SK-N-SH treated with all-trans-retinoic acid at 6 μM for 48 hours (cell line): Measurements from ENCODE around the gene DSP.

Experiments used
- ATAC-seq: fragments of 200-7000 bp; cut with Tn5 transposase; 3 replicates; pipeline ENCODE4 v1.9.1; 2020; ENCODE audit warnings: mild to moderate bottlenecking, moderate library complexity
- ARNTL ChIP-seq: fragments of 450-650 bp; formaldehyde crosslinking; IDR thresholded peaks from 2 replicates; pipeline ENCODE4 v1.5.0; 2020; ENCODE audit warnings: low read depth, mild to moderate bottlenecking, moderate library complexity, borderline replicate concordance
- CSDC2 ChIP-seq: fragments of 250-450 bp; sonication (Bioruptor Pico); IDR thresholded peaks from 2 replicates; pipeline ENCODE4 v1.5.0; 2020; ENCODE audit warnings: mild to moderate bottlenecking, moderate library complexity
- ESRRG ChIP-seq: fragments of 250-450 bp; sonication (Bioruptor Pico); IDR thresholded peaks from 2 replicates; pipeline ENCODE4 v1.6.1; 2021; ENCODE audit warnings: mild to moderate bottlenecking
- GLIS3 ChIP-seq: fragments of 250-450 bp; sonication (Bioruptor Pico); IDR thresholded peaks from 2 replicates; pipeline ENCODE4 v1.5.0; 2020; ENCODE audit warnings: mild to moderate bottlenecking, moderate library complexity
- ISL1 ChIP-seq: fragments of 250-450 bp; sonication (Bioruptor Pico); IDR thresholded peaks from 2 replicates; pipeline ENCODE4 v2.1.2; 2022; ENCODE audit warnings: mild to moderate bottlenecking, moderate library complexity
- OSR1 ChIP-seq: fragments of 250-450 bp; sonication (Bioruptor Pico); IDR thresholded peaks from 2 replicates; pipeline ENCODE4 v1.8.0; 2022; ENCODE audit warnings: moderate library complexity, mild to moderate bottlenecking, inconsistent platforms
- PPARA ChIP-seq: fragments of 250-450 bp; sonication (Bioruptor Pico); IDR thresholded peaks from 2 replicates; pipeline ENCODE4 v1.5.0; 2020; ENCODE audit warnings: mild to moderate bottlenecking, borderline replicate concordance
- RARB ChIP-seq: fragments of 250-450 bp; sonication (Bioruptor Pico); IDR thresholded peaks from 2 replicates; pipeline ENCODE4 v1.8.0; 2021; ENCODE audit warnings: mild to moderate bottlenecking, moderate library complexity
- SNAI2 ChIP-seq: fragments of 250-450 bp; sonication (Bioruptor Pico); IDR thresholded peaks from 2 replicates; pipeline ENCODE4 v1.5.0; 2020; ENCODE audit warnings: mild to moderate bottlenecking, moderate library complexity
- TCF4 ChIP-seq: fragments of 250-450 bp; sonication (Bioruptor Pico); IDR thresholded peaks from 2 replicates; pipeline ENCODE4 v1.8.0; 2021; ENCODE audit warnings: mild to moderate bottlenecking, moderate library complexity, borderline replicate concordance
- TOX ChIP-seq: fragments of 250-450 bp; sonication (Bioruptor Pico); IDR thresholded peaks from 2 replicates; pipeline ENCODE4 v1.8.0; 2021; ENCODE audit warnings: mild to moderate bottlenecking, moderate library complexity, borderline replicate concordance
- ZC3H10 ChIP-seq: fragments of 250-450 bp; sonication (Bioruptor Pico); IDR thresholded peaks from 2 replicates; pipeline ENCODE4 v1.5.1; 2021; ENCODE audit warnings: mild to moderate bottlenecking, moderate library complexity
- ZFP3 ChIP-seq: fragments of 250-450 bp; sonication (Bioruptor Pico); IDR thresholded peaks from 2 replicates; pipeline ENCODE4 v1.5.0; 2020; ENCODE audit warnings: mild to moderate bottlenecking, moderate library complexity
- ZFP30 ChIP-seq: fragments of 450-650 bp; formaldehyde crosslinking; IDR thresholded peaks from 2 replicates; pipeline ENCODE4 v1.5.0; 2022; ENCODE audit warnings: mild to moderate bottlenecking, moderate library complexity
- ZNF565 ChIP-seq: fragments of 450-650 bp; formaldehyde crosslinking; conservative IDR thresholded peaks from 2 replicates; pipeline ENCODE4 v1.5.0; 2020; ENCODE audit warnings: low read depth, mild to moderate bottlenecking, moderate library complexity
- ZNF70 ChIP-seq: fragments of 450-650 bp; formaldehyde crosslinking; IDR thresholded peaks from 2 replicates; pipeline ENCODE4 v1.5.0; 2020; ENCODE audit warnings: mild to moderate bottlenecking, moderate library complexity
- ZNF8 ChIP-seq: fragments of 450-650 bp; formaldehyde crosslinking; IDR thresholded peaks from 2 replicates; pipeline ENCODE4 v1.5.0; 2020; ENCODE audit warnings: mild to moderate bottlenecking, moderate library complexity
- TF ChIP-seq, protein P1 (sequence below): fragments of 250-450 bp; sonication (Bioruptor Pico); IDR thresholded peaks from 2 replicates; pipeline ENCODE4 v1.8.0; 2020; ENCODE audit warnings: mild to moderate bottlenecking, moderate library complexity, borderline replicate concordance
- TF ChIP-seq, protein P2 (sequence below): fragments of 250-450 bp; sonication (Bioruptor Pico); IDR thresholded peaks from 2 replicates; pipeline ENCODE4 v1.5.1; 2020; ENCODE audit warnings: low read depth, mild to moderate bottlenecking, moderate library complexity
- TF ChIP-seq, protein P3 (sequence below): fragments of 250-450 bp; sonication (Bioruptor Pico); IDR thresholded peaks from 2 replicates; pipeline ENCODE4 v1.5.1; 2021; ENCODE audit warnings: mild to moderate bottlenecking, moderate library complexity
- TF ChIP-seq, protein P4 (sequence below): fragments of 250-450 bp; sonication (Bioruptor Pico); IDR thresholded peaks from 2 replicates; pipeline ENCODE4 v1.8.0; 2021; ENCODE audit warnings: low read depth, mild to moderate bottlenecking, moderate library complexity, borderline replicate concordance
- TF ChIP-seq, protein P5 (sequence below): fragments of 250-450 bp; sonication (Bioruptor Pico); IDR thresholded peaks from 2 replicates; pipeline ENCODE4 v1.5.0; 2020; ENCODE audit warnings: mild to moderate bottlenecking, moderate library complexity

DSP gene

DNA sequence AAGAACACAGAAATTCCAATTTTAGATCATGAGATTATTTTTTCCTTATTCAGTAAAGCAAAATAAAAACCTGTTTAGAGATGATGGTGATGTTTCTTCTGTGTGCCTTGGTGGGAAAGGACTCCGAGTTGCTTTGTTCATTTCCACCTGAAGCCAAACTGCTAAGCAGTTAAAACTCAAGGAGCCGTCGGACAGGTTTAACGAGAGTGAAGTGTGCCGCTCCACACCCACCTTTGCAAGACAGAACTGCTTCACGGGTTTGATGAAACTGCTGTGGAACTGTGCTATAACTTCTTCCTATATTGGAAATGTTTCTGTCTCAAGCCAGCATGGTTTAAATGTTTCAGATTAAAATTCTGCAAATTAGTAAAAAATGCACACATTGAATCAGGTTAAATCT, 9.2 kb upstream of the DSP start:
- ATAC-seq, result no peak
- no peak for TF ChIP-seq CSDC2 (CRISPR knock-in tag)
- no peak for TF ChIP-seq PPARA (CRISPR knock-in tag)
- TF ChIP-seq ZNF70 (CRISPR knock-in tag), result no peak
- no peak for TF ChIP-seq TOX (CRISPR knock-in tag)
- TF ChIP-seq ZNF565 (CRISPR knock-in tag), result no peak

DNA sequence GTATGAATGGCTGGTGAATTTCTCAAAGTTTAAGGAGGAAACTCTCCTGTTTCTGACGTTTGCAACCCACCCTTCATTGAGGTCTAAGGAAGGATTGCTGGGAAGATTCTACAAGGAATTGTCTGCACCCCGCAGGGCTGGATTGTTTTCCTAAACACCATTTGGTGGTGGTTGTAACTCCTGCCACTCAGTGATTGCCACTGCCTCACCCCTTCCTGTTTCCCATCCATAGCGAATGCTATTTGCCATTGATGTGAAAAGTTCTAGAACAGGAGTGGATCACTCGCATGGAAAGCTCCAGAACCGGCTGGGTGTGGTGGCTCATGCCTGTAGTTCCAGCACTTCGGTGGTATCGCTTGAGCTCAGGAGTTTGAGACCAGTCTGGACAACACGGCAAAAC, 8.7 kb upstream of the DSP start:
- ATAC-seq, result no peak
- TF ChIP-seq, protein P1, sequence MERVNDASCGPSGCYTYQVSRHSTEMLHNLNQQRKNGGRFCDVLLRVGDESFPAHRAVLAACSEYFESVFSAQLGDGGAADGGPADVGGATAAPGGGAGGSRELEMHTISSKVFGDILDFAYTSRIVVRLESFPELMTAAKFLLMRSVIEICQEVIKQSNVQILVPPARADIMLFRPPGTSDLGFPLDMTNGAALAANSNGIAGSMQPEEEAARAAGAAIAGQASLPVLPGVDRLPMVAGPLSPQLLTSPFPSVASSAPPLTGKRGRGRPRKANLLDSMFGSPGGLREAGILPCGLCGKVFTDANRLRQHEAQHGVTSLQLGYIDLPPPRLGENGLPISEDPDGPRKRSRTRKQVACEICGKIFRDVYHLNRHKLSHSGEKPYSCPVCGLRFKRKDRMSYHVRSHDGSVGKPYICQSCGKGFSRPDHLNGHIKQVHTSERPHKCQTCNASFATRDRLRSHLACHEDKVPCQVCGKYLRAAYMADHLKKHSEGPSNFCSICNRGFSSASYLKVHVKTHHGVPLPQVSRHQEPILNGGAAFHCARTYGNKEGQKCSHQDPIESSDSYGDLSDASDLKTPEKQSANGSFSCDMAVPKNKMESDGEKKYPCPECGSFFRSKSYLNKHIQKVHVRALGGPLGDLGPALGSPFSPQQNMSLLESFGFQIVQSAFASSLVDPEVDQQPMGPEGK (CRISPR knock-in tag), result no peak
- TF ChIP-seq PPARA (CRISPR knock-in tag) (no peak), ZNF70 (CRISPR knock-in tag) (no peak)
- TF ChIP-seq, protein P2, sequence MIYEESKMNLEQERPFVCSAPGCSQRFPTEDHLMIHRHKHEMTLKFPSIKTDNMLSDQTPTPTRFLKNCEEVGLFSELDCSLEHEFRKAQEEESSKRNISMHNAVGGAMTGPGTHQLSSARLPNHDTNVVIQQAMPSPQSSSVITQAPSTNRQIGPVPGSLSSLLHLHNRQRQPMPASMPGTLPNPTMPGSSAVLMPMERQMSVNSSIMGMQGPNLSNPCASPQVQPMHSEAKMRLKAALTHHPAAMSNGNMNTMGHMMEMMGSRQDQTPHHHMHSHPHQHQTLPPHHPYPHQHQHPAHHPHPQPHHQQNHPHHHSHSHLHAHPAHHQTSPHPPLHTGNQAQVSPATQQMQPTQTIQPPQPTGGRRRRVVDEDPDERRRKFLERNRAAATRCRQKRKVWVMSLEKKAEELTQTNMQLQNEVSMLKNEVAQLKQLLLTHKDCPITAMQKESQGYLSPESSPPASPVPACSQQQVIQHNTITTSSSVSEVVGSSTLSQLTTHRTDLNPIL (CRISPR knock-in tag), result no peak
- TF ChIP-seq, all 23 proteins: peak for 0

DNA sequence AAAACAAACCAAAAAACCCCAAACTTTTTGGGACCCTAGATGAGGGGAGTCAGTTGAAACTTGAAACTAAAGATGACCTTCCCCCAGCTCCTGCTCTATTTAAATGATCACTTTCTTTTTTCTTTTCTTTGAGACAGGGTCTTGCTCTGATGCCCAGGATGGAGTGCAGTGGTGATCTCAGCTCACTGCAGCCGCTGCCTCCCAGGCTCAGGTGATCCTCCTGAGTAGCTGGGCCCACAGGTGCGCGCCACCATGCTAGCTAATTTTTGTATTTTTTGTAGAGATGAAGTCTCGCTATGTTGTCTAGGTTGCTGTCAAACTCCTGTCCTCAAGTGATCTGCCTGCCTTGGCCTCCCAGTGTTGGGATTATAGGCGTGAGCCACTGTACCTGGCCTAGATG, 7.3 kb upstream of the DSP start:
- ATAC-seq, result no peak
- TF ChIP-seq, protein P1 (CRISPR knock-in tag), result no peak

DNA sequence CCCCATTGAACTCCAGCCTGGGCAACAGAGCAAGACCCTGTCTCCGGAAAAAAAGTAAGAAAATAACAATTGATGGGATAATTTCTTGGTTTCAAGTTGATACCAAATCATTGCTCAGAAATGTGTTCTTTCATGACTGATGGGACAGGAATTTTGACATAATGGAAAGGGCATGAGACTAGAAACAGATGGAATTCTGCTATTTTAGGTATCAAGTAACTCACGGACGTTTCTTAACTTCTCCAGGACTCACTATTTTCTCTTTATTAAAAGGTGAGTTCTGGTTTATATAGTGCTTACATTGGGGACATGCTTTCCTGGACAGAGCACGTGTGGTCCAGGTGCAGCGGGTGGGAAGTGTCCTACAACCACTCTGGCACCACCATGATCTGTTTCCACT, 6.0 kb upstream of the DSP start:
- ATAC-seq, result no peak
- TF ChIP-seq TOX (CRISPR knock-in tag), result no peak
- TF ChIP-seq TCF4 (CRISPR knock-in tag), result no peak
- no peak for TF ChIP-seq ZNF8 (CRISPR knock-in tag)
- no peak for TF ChIP-seq GLIS3 (CRISPR knock-in tag)
- TF ChIP-seq ARNTL (CRISPR knock-in tag), result no peak
- no peak for TF ChIP-seq ZFP3
- TF ChIP-seq, protein P3, sequence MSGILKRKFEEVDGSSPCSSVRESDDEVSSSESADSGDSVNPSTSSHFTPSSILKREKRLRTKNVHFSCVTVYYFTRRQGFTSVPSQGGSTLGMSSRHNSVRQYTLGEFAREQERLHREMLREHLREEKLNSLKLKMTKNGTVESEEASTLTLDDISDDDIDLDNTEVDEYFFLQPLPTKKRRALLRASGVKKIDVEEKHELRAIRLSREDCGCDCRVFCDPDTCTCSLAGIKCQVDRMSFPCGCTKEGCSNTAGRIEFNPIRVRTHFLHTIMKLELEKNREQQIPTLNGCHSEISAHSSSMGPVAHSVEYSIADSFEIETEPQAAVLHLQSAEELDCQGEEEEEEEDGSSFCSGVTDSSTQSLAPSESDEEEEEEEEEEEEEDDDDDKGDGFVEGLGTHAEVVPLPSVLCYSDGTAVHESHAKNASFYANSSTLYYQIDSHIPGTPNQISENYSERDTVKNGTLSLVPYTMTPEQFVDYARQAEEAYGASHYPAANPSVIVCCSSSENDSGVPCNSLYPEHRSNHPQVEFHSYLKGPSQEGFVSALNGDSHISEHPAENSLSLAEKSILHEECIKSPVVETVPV (CRISPR knock-in tag), result no peak
- TF ChIP-seq ZC3H10 (CRISPR knock-in tag), result no peak
- no peak for TF ChIP-seq RARB
- TF ChIP-seq, protein P4, sequence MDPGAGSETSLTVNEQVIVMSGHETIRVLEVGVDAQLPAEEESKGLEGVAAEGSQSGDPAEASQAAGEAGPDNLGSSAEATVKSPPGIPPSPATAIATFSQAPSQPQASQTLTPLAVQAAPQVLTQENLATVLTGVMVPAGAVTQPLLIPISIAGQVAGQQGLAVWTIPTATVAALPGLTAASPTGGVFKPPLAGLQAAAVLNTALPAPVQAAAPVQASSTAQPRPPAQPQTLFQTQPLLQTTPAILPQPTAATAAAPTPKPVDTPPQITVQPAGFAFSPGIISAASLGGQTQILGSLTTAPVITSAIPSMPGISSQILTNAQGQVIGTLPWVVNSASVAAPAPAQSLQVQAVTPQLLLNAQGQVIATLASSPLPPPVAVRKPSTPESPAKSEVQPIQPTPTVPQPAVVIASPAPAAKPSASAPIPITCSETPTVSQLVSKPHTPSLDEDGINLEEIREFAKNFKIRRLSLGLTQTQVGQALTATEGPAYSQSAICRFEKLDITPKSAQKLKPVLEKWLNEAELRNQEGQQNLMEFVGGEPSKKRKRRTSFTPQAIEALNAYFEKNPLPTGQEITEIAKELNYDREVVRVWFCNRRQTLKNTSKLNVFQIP (CRISPR knock-in tag), result no peak
- TF ChIP-seq, protein P5, sequence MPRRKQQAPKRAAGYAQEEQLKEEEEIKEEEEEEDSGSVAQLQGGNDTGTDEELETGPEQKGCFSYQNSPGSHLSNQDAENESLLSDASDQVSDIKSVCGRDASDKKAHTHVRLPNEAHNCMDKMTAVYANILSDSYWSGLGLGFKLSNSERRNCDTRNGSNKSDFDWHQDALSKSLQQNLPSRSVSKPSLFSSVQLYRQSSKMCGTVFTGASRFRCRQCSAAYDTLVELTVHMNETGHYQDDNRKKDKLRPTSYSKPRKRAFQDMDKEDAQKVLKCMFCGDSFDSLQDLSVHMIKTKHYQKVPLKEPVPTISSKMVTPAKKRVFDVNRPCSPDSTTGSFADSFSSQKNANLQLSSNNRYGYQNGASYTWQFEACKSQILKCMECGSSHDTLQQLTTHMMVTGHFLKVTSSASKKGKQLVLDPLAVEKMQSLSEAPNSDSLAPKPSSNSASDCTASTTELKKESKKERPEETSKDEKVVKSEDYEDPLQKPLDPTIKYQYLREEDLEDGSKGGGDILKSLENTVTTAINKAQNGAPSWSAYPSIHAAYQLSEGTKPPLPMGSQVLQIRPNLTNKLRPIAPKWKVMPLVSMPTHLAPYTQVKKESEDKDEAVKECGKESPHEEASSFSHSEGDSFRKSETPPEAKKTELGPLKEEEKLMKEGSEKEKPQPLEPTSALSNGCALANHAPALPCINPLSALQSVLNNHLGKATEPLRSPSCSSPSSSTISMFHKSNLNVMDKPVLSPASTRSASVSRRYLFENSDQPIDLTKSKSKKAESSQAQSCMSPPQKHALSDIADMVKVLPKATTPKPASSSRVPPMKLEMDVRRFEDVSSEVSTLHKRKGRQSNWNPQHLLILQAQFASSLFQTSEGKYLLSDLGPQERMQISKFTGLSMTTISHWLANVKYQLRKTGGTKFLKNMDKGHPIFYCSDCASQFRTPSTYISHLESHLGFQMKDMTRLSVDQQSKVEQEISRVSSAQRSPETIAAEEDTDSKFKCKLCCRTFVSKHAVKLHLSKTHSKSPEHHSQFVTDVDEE, result no peak
- no peak for TF ChIP-seq ISL1 (CRISPR knock-in tag)
- TF ChIP-seq, protein P1 (CRISPR knock-in tag), result no peak
- TF ChIP-seq ESRRG, result no peak
- TF ChIP-seq ZNF565 (CRISPR knock-in tag), result no peak
- TF ChIP-seq OSR1, result no peak
- no peak for TF ChIP-seq SNAI2
- no peak for TF ChIP-seq ZNF70 (CRISPR knock-in tag)
- TF ChIP-seq CSDC2 (CRISPR knock-in tag), result no peak
- no peak for TF ChIP-seq ZFP30 (CRISPR knock-in tag)
